NCI-H774 (cell line): Measurements from ENCODE around the gene ENTHD1.
"Not testable (repeated sequence)": the region's sequence is repeated elsewhere in the genome, so short reads cannot be mapped to it uniquely, and the experiment has no call there.

ENCODE experiments used
- DNase-seq: peaks from one replicate; lab custom pipeline; 2025; lab: John Stamatoyannopoulos, UW

ENTHD1 gene

DNA sequence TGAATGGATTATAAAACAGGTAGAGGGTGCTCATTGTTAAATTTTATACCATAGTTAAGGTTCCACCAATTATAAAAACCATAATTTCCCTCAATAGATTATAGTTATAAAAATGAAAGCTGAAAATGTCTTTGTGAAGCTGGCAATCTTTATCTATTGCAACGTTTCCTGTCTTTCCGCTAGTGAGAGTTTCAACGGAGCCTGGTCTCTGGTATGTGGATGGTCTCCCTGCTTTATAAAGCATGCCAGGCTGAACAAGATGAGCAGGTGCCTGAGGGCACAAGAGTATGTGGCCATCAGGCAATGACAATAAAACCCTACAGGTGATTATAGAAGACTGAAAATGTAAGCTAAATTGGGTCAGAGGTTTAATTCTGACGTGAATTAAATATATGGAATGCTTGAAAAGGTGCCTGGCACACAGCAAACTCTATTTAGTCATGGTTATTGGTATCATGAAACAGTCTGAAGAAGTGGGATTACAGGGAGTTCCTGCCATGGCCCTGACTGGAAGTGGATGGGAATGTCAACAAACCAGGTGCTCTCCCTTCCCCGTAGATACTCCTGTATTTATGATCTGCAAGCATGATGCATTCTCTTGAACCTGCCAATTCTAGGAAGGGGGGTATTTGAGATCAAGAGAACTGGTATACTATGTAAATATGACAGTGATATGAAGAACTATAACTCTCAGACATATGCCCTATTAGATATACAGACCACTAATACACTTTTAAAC lies 115.7 kb downstream of the ENTHD1 start:
- DNase-seq = peak; percentile 1

DNA sequence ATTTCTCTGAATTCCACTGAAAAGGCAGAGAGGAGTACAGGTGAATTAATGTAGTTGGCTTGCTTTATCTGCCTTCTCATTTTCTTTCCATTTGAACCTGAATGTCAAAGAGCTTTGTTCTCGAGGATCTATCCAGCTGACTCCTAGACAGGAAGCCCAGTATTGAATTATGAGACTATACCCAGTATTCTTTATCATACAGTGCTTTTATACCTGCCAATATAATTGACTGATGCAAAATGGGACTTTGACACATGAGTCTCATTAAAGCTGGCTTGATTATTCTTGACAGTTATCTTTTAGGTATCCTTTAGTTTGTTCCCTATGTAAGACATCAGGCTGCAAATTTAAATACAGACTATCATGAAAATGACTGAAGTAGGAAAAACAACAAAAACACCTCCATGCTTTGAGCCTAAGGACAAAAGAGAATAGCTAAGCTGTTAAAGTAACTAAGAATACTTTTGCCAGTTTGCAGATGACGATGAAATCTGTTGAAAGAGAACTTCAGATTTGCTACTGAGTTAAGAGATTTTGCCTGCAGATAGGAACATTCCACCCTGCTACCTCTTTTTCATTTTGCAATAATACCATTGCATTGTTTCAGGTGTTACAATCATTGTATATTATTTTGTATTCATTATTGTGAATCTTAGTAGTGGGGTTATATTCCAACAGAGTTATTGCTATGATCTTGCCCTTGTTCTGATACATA lies 117.1 kb downstream of the ENTHD1 start:
- no peak for DNase-seq

DNA sequence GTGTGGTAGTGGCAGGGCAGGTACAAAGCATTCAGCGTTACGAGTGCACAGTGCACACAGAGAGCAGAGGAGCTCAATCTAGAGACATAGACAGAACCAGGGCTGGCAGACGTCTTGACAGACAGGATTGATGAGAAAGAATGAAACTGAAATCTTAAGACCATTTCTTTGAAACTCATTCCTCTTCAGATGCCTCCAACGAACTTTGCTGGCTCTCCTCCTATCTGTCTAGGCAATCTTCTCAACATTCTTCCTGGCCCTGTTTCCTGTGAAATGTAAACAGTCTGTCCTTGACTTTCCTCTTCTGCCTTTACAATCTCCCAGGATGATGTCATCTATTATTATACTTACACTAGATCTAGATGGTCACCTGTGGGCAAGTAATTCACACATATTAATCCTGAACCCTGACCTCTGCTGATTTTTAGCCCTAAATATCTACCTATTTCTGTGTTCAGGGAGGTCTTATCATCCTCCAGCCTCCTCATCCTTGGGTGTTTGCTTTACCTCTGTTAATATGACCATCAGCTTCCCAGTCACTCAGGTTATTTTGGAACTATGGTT lies 119.5 kb downstream of the ENTHD1 start:
- DNase-seq = no peak

DNA sequence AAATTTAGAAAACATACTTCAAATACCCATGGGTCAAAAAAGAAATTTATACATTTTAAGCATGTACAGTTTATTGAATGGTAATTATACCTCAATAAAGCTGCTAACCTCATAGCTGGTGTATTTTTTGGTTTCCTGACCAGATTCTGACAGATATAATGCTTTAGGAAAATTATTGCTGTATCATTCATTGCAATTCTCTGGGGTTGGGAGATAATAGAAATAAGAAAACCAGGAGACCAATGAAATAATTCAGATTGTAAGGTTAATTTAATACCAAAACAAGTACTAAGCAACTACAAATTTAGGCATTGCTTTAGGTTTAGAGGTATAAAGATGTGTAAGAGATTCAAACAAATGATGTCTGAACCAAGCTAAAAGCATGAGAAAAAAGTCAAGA lies 120.1 kb downstream of the ENTHD1 start:
- no peak for DNase-seq

DNA sequence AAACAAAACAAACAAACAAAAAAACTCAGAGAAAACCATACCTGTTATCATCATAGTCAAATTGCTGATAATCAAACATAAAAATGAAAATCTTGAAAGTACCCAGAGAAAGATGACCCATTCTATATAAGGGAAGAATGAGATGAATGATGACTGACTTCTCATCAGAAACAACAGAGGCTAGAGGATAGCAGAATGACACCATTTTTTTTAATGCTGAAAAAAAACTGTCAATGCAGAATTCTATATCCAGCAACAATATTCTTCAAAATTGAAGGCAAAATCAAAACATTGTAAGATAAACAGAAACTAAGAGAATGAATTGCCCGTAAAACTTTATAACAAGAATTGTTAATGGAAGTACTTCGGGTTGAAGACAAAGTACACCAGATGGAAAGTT lies 122.1 kb downstream of the ENTHD1 start:
- no peak for DNase-seq

DNA sequence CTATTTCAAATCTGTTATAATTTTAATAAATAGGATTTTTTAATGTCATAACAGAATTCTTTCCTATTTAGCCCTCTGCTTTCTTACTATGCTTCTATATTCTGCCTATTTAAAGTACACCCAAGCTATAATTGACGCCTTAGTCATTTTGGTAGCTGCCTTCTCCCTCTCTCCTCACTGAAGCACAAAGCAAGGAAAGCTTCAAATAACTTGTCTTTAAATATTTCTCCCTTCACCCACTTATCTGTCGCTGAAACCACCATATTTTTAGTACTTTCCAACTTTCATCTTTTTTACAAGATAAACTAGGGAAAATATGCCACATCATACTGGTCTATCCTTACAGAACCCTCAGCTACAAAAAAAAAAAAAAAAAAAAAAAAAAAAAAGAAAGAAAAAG lies 127.9 kb downstream of the ENTHD1 start:
- DNase-seq = no peak

DNA sequence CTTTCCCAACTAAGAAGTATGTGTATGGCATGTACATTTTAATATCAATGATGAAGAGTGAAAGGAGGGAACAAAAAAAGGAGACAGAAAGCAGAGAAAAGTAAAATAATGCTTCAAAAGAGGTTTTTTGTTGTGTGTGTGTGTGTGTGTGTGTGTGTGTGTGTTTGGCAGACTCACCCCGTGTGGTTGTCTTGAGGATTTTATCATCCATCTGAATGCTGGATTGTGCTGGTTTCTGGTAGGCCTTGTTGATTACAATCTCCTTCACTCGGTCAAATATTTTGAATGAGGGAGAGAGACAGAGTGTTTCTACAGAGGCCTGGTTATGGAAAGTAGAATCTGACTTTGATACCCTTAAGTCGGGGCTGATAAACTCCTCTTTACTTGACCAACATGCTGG lies 128.5 kb downstream of the ENTHD1 start:
- no peak for DNase-seq

DNA sequence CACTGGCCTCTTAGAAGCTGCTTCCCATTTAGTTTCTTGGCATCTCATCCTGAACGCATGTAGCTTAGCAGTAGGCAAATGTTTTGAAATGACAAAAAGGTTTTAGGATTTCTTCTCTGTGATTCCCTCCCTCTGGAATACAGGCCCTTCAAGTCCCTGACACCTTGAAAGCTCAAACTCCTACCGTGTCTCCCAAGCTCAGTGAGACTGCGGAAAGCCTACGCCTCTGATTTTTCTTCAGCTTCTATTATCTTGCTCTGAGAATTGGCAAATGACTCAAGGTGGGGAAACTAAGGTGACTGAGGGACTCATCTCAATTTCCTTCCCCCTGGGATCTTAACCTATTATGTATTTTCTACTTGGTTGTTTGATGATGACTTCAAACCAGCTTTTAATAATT lies 130.3 kb downstream of the ENTHD1 start:
- no peak for DNase-seq

DNA sequence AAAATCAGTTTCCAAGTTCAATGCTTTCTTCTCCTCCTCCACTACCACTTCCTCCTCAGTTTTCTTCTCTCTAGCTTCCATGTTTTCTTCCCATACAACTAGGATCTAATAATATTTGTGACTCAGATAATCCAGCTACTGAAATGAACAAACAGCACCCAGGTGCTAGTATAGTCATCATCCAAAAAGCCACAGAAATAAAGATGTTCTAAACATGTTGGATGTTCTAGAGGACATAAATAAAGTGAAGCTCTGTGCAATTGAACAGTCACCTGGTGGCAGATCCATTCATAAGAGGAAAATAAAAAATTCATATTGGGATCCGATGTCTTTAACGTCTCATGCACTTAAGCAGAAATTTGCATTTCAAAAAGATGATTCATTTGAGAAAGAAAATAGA lies 142.8 kb downstream of the ENTHD1 start:
- DNase-seq = no peak

DNA sequence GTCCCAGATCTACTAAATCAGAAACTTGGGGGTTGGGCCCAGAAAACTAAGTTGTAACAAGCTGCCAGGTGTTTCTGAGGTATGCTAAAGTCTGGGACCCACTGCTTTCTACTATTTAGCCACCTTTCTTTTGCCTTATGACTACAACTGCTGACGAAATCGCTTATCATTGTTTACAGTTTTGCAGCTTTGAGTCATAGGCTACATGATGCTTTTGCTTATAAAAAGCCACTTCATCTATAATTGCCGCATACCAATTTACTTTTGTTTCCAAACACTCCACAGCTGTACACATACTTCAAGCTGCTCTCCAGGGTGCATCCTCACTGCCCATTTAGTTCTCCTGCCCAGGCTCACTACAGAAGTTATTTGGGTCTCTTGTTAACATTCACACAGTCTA lies 144.7 kb downstream of the ENTHD1 start:
- peak; percentile 53 for DNase-seq

DNA sequence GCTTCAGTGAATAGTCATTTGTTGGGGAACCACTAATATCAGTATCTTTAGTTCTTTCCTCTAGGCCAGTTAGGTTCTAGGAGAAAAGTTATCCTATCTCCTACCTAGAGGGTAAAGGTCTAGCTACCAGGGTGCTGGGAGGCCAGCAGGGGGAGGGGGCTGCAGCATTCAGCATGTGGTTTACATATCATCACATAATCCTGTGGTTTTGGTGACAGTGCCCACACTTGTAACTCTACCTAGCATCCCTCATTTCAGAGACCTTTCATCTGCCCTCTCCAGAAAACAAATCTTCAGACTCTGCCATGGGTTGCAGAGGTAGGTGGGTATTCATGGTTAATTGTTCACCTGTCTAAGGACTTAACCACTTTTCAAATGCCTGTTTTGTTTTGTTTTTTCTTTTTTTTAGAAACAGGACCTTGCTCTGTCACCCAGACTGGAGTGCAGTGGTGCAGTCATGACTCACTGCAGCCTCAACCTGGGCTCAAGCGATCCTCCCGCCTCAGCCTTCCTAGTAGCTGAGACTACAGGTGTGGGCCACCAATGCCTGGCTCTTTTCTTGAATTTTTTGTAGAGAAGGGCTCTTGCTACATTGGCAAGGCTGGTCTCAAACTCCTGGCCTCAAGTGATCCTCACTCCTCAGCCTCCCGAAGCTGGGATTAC lies 146.8 kb downstream of the ENTHD1 start:
- DNase-seq = no peak

DNA sequence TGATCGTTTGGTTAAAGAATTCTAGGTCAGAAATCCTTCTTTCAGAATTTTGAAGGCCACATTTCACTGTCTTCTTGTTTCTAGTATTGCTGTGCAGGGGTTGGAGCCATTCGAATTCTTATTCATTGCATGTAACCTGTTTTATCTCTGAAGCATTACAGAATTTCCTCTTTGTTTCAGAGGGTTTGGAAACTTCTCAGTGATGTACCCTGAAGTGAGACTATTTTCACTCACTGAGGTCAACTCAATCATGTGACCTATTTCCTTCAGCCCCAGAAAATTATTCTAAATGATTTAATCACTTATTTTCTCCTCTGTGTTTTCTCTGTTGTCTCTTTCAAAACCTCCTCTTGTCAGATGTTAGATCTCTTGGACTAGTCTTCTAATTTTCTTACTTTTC lies 147.8 kb downstream of the ENTHD1 start:
- DNase-seq = no peak

DNA sequence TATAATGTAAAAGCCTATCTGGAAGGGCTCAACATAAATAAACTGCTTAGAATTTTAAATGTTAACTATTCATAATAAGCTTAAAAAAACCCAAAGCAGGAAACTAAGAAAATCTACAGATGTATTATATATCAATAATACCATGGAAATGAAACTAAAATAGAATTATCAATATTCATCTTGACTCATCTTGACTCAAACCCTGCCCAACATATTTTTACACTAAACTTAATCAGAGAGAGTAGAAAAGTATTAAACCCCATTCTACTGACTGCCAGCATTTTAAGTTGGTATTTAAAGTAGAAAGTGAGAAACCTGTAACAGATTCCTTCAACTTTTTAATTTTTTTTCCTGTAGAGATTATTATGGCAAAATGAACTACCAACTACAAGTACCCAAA lies 149.2 kb downstream of the ENTHD1 start:
- no peak for DNase-seq

DNA sequence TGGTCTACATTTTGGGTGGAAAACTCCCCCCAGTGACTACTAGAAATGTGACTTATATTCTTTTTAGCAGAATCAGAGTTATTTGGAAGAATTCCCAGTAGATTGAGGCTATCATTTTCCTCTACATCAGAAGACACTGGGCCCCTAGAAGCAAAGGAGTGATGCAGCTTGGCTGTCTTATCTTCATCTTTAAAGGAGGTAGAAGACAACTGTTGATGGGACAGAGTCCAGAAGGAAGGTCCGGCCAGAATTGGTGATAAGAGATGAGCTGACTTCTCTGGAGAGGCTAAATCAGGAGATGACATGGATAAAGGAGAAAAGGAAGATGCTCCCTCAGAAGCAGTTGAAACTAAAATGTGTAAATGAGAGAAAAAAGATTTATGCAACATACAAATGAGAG lies 149.6 kb downstream of the ENTHD1 start:
- no peak for DNase-seq

DNA sequence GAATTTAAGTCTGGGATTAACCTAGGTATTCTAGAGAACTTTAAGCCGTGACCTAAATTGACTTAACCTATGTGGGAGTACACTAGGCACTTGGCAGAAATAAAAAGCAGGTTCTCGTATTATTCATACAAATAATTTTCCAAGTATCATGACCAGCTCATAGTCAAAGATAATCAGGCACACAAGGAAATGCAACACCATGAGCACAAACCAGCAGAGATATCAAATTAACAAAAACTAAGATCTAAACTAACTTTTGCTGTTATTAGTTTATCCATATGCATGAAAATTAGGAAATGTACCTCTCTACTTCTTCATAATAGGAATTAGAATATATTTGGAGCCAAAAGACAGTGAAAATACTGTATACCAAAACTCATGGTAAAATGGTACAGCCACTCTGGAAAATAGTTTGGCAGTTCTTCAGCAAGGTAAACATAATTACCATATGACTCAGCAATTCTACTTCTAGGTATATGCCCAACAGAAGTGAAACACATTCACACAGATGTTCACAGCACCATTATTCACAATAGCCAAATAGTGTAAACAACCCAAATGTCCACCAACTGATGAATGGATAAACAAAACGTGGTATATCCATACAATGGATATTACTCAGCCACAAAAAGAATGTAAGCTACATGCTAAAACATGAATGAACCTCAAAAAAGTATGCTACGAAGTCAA lies 154.1 kb downstream of the ENTHD1 start:
- DNase-seq = no peak

DNA sequence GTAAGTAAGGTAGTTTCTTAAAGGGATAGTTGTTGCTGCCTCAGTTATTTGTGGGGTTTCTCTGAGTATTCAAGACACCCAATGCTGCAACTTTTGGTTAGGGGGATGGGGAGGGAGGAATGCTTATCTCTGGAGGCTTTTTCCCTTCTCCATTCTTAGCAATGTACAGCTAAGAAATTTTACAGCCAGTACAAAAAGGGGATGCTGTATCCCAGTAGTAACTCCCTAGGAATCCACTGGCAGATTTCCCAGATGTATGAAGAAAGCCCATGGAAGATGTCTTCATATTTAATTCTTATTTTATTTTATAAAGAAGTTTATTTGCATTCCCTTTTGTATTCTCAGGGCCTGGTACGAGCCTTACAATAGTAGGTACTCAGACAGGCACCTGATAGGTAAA lies 154.8 kb downstream of the ENTHD1 start:
- DNase-seq = no peak

DNA sequence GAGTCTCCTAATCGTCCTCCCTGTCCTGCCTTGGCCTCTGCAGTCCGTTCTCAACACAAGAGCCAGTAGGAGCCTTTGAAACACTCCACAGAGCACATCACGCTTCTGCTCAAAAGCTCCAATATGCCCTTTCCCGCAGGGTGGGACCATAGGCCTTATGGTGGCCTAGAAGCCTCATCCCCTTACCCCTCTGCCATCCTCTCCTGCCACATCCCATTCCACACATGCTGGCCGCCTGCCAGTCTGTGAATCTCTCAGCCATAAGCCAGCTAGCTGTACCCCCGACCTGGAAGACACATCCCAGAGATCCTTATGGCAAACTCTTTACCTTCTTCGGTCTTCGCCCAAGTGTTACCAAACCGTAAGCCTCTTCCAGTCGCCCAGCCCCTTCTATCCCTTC lies 157.8 kb downstream of the ENTHD1 start:
- no peak for DNase-seq

DNA sequence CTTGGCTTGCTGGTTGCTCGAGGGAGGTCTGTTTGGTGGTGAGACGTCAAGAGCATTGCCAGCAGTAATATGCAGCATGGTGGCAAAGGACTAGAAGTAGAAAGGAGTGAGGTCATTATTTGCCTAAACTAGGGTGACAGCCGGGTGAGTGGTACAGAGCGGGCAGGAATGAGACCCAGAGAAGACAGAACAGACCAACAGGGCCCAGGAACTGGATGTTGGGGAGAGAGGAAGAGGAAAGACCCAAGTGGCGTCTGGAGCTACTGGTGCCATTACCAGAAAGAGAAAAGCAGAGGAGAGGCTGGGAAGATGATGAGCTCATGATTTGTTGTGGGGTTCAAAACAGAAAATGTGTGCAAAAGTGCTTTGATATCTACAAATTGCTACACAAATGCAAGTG lies 158.7 kb downstream of the ENTHD1 start:
- no peak for DNase-seq

DNA sequence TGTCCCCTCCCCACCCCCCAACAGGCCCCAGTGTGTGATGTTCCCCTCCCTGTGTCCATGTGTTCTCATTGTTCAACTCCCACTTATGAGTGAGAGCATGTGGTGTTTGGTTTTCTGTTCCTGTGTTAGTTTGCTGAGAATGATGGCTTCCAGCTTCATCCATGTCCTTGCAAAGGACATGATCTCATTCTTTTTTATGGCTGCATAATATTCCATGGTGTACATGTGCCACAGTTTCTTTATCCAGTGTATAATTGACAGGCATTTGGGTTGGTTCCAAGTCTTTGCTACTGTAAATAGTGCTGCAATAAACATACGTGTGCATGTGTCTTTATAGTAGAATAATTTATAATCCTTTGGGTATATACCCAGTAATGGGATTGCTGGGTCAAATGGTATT lies 159.5 kb downstream of the ENTHD1 start:
- DNase-seq = not testable (repeated sequence)

DNA sequence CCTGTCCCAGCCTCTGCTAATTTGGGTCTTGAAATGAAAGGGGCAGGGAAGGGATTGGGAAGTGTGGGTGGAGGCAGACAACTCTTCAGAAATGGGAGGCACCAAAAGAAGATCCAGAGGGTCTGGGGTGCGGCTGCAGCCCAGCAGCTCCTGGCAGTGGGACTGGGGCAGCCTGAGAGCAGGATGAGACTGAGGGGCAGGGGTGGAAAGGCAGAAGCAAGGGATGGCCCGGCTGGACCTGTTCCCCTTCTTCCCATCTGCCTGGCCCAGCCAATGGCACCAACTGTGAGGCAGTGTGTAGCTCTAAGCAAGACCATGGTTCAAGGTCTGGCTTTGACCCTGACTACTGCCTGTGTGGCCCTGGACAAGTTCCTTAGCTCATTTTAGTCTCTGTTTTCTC lies 160.4 kb downstream of the ENTHD1 start:
- no peak for DNase-seq

DNA sequence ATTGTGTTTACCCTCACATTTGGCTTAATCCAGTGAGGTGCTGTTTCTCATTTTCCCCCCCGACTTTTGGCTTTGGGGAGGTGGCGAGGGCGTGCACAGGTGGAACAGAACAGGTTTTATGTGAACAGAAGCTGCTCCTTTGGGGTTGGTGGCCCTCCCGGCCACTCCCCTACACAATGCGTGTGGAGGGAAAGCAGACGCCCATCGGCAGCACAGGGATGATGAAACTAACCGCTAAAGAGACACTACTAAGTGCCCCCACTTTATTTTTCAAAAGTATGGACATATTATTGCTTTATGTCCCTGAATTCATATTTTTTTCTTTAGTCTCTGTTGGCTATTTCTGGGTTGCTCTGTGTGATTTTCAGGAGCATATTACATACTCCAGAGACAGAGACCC lies 160.9 kb downstream of the ENTHD1 start:
- DNase-seq = no peak

DNA sequence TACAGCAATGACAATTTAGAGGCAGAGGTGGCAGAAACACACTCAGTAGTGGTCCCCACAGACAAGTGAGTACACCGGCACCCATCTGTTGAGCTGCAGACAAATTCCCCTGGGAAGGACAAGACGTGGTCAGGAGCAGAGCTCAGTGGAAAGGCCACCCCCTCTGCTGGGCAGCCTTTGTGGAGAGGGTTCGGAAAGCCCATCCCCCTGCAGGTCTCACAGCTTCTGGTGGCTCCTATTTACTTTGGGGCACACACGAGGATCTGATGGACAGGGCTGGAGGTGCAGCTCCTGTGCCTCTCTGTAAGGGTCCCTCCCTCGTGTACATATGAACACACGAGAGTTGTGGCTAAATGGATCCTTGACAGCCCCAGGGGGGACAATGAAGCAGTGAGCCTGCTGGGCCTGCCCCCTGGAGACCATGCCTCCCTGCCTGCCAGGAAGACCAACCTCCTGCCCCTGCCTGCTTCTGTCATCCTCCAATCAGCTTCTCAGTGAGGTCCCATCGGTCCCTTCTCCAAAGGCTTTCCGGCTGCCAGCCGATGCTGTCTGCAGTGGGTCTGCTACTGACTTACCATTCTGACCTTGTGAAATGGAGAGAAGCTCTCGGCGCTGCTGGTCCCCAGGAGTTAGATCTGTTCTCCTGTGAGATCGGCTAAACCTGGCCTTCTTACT lies 161.5 kb downstream of the ENTHD1 start:
- no peak for DNase-seq
